Ishikawa (cell line): ENCODE measurements around the gene RASSF9.
A peak's percentile ranks its signal among the peaks of the same experiment; 100 is the strongest.

Experiments
- CEBPB ChIP-seq: IDR thresholded peaks from 2 replicates; pipeline ENCODE4 v1.6.1; 2012
- CREB1 ChIP-seq: IDR thresholded peaks from 2 replicates; pipeline ENCODE4 v1.6.1; 2012; ENCODE audit warnings: low read depth
- EGR1 ChIP-seq: IDR thresholded peaks from 2 replicates; pipeline ENCODE4 v1.6.1; 2012
- EP300 ChIP-seq: IDR thresholded peaks from 2 replicates; pipeline ENCODE4 v1.6.1; 2012; ENCODE audit warnings: borderline replicate concordance
- FOXM1 ChIP-seq: IDR thresholded peaks from 2 replicates; pipeline ENCODE4 v1.6.1; 2012; ENCODE audit warnings: low read depth, borderline replicate concordance
- MAX ChIP-seq: IDR thresholded peaks from 2 replicates; pipeline ENCODE4 v1.6.1; 2012
- NFIC ChIP-seq: IDR thresholded peaks from 2 replicates; pipeline ENCODE4 v1.6.1; 2012
- RAD21 ChIP-seq: IDR thresholded peaks from 2 replicates; pipeline ENCODE4 v1.6.1; 2012; ENCODE audit warnings: low read depth
- TAF1 ChIP-seq: IDR thresholded peaks from 2 replicates; pipeline ENCODE4 v1.6.1; 2012; ENCODE audit warnings: low read depth, mild to moderate bottlenecking
- TCF12 ChIP-seq: IDR thresholded peaks from 2 replicates; pipeline ENCODE4 v1.6.1; 2012; ENCODE audit warnings: low read depth
- TEAD4 ChIP-seq: IDR thresholded peaks from 2 replicates; pipeline ENCODE4 v1.6.1; 2012
- YY1 ChIP-seq: IDR thresholded peaks from 2 replicates; pipeline ENCODE4 v1.6.1; 2012; ENCODE audit warnings: low read depth
- ZBTB7A ChIP-seq: IDR thresholded peaks from 2 replicates; pipeline ENCODE4 v1.6.1; 2012; ENCODE audit warnings: low read depth
- TF ChIP-seq, protein P1 (sequence below): IDR thresholded peaks from 2 replicates; pipeline ENCODE4 v1.6.1; 2012; ENCODE audit warnings: low read depth, mild to moderate bottlenecking
- TF ChIP-seq, protein P2 (sequence below): IDR thresholded peaks from 2 replicates; pipeline ENCODE4 v1.6.1; 2012

Gene RASSF9

DNA sequence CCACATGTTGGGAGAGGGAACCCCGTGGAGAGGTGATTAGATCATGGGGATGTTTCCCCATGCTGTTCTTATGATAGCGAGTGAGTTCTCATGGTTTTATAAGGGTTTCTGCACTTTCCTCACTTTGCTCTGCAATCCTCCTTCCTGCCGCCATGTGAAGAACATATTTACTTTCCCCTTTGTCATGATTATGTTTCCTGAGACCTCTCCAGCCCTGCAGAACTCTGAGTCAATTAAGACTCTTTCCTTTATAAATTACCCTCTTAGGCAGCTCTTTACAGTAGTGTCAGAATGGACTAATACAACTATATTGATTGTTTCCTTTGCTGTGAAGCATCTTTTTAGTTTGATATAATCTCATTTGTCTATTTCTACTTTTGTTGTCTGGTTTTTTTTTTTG is 13.1 kb upstream of the RASSF9 start:
- no peak for TF ChIP-seq MAX
- TF ChIP-seq CEBPB, result no peak
- TF ChIP-seq, protein P1, sequence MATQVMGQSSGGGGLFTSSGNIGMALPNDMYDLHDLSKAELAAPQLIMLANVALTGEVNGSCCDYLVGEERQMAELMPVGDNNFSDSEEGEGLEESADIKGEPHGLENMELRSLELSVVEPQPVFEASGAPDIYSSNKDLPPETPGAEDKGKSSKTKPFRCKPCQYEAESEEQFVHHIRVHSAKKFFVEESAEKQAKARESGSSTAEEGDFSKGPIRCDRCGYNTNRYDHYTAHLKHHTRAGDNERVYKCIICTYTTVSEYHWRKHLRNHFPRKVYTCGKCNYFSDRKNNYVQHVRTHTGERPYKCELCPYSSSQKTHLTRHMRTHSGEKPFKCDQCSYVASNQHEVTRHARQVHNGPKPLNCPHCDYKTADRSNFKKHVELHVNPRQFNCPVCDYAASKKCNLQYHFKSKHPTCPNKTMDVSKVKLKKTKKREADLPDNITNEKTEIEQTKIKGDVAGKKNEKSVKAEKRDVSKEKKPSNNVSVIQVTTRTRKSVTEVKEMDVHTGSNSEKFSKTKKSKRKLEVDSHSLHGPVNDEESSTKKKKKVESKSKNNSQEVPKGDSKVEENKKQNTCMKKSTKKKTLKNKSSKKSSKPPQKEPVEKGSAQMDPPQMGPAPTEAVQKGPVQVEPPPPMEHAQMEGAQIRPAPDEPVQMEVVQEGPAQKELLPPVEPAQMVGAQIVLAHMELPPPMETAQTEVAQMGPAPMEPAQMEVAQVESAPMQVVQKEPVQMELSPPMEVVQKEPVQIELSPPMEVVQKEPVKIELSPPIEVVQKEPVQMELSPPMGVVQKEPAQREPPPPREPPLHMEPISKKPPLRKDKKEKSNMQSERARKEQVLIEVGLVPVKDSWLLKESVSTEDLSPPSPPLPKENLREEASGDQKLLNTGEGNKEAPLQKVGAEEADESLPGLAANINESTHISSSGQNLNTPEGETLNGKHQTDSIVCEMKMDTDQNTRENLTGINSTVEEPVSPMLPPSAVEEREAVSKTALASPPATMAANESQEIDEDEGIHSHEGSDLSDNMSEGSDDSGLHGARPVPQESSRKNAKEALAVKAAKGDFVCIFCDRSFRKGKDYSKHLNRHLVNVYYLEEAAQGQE, result no peak
- TF ChIP-seq EGR1, result no peak
- TF ChIP-seq ZBTB7A, result no peak
- no peak for TF ChIP-seq YY1
- no peak for TF ChIP-seq EP300
- TF ChIP-seq CREB1, result no peak
- TF ChIP-seq, protein P2, sequence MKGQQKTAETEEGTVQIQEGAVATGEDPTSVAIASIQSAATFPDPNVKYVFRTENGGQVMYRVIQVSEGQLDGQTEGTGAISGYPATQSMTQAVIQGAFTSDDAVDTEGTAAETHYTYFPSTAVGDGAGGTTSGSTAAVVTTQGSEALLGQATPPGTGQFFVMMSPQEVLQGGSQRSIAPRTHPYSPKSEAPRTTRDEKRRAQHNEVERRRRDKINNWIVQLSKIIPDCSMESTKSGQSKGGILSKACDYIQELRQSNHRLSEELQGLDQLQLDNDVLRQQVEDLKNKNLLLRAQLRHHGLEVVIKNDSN, result no peak
- no peak for TF ChIP-seq NFIC
- TF ChIP-seq TEAD4, result no peak
- TF ChIP-seq TAF1, result no peak
- no peak for TF ChIP-seq FOXM1
- no peak for TF ChIP-seq RAD21
- TF ChIP-seq TCF12, result no peak

- no peak for TF ChIP-seq CREB1
- no peak for TF ChIP-seq TEAD4
- TF ChIP-seq EGR1, result no peak
- TF ChIP-seq TCF12, result no peak
- no peak for TF ChIP-seq ZBTB7A
- no peak for TF ChIP-seq EP300
- no peak for TF ChIP-seq TAF1
- TF ChIP-seq, protein P2, result no peak
Measured at GRCh38 chr12:85843606-85844310, 7.5 kb upstream of the RASSF9 start.

- no peak for TF ChIP-seq TCF12
- 0 out of 2 replicates have a peak, but pooled peaks have one; percentile 32 for TF ChIP-seq TEAD4
Measured at GRCh38 chr12:85835426-85836196, 598 bp downstream of the RASSF9 start.

DNA sequence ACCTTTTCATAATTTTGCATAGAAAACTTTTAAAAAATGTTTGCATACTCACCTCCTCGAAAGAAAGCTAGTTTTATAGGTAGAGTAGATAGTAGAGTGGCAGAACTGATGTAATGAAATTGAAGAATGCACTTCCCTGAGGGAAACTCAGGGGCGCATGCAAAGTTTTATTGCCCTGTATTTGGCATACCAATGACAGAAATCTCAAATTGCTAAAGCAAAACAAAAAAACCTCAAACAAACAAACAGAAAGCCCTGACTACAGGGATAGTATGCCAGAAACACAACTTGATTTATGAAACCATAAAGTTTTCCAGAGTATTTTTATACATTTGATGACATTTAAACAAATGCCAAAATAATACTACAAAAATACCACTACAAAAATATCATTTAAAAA is 1.8 kb downstream of the RASSF9 start:
- TF ChIP-seq MAX, result no peak
- TF ChIP-seq EGR1, result no peak
- TF ChIP-seq FOXM1, result no peak
- TF ChIP-seq TAF1, result no peak
- no peak for TF ChIP-seq EP300
- TF ChIP-seq YY1, result no peak

GRCh38 chr12:85833579-85833978 is 2.6 kb downstream of the RASSF9 start:
- no peak for TF ChIP-seq TEAD4
- TF ChIP-seq ZBTB7A, result no peak
- no peak for TF ChIP-seq YY1
- TF ChIP-seq CREB1, result no peak
- TF ChIP-seq MAX, result no peak
- TF ChIP-seq RAD21, result no peak
- TF ChIP-seq, protein P2, result no peak
- no peak for TF ChIP-seq FOXM1
- TF ChIP-seq NFIC, result no peak
- no peak for TF ChIP-seq EP300
- TF ChIP-seq TAF1, result no peak
- TF ChIP-seq, protein P1, result no peak
- no peak for TF ChIP-seq TCF12
- TF ChIP-seq CEBPB, result no peak
- TF ChIP-seq EGR1, result no peak
